Hematopoietic multipotent progenitor cell (in vitro differentiated cells): ENCODE results near the gene OBP2A. TPM values are rescaled to one million over a fixed set of nuclear protein-coding genes. Genes with fewer than 3 reads are reported as not detected.

ENCODE experiments used
- DNase-seq, 3 donors: peaks; one replicate each; pipeline ENCODE4 v3.0.0-alpha.2; 2011 to 2015; ENCODE audit warnings: low read depth in 2 of 3, low spot score in 2 of 3
- total RNA-seq: library from RNA; depleted of rRNA; stranded (reverse); fragments of >200 nt; gene quantifications from one replicate; pipeline ENCODE4 v1.2.3, GENCODE V29; 2012

Gene OBP2A
- total RNA-seq, 1 donor: not detected

DNA sequence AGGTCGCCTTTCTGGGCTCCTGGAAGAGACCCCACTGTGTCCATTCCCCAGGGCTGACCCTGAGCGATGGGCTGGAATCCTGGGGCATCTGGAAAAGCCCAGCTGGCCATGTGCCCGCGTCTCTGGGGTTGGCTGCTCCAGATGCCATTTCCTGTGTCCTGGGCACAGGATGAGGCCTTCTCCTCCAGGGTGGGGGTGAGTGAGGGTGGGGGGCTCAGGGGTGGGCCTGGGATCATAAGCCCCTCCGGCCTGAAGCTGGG is 46.3 kb downstream of the OBP2A start:
- DNase-seq: no peak

DNA sequence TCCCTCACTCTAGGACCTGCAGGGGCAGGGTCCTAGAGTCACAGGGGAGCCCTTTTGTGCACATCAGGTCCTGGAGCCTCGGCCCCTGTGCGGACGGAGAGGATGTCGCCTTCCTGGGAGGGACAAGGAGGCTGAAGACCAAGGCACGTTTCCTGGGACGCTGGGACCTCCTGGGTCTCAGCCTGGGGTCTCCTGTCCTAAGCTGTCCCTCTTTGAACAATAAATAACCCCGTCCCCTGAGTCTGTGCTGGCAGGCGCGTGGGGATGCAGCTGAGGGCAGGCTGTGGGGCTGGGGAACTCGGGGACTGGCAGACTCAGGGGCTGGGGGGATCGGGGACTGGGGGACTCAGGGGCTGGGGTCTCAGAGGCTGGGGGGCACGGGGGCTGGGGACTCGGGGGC is 46.7 kb downstream of the OBP2A start:
- no peak for DNase-seq

DNA sequence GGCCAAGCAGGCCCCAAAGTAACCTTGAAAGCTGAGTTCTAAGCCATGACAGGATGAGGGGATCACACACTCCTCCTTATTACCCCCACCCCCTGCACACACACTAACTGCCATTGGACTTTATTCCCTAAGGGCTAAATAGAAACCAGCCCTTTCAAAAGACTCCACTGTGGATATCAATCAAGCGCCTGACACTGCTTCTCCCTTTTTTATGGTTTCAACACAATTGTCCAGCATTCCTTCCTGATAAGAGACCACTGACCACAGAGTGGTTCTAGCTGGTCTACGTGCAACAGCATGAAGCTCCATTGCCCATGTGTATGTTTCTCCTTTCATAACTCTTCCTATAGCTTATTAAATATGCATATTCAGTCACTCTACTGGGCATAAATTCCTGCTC is 50.3 kb downstream of the OBP2A start:
- DNase-seq: no peak

Other genes starting within 250 kb of the OBP2A start
- 21.3 TPM for gene PPP1R26, start 66.3 kb upstream of the OBP2A start, total RNA-seq
- gene MRPS2, start 45.4 kb upstream of the OBP2A start, total RNA-seq: 110 TPM
- not detected for gene LCN1, start 24.7 kb upstream of the OBP2A start, total RNA-seq
- not detected for gene PAEP, start 15.6 kb downstream of the OBP2A start, total RNA-seq
- not detected for gene GLT6D1, start 93.4 kb downstream of the OBP2A start, total RNA-seq
- gene LCN9, start 117.2 kb downstream of the OBP2A start, total RNA-seq: not detected
- gene SOHLH1, start 153.4 kb downstream of the OBP2A start, total RNA-seq: not detected
- under 0.01 TPM for gene KCNT1, start 156.1 kb downstream of the OBP2A start, total RNA-seq